Mesenchymal stem cell (in vitro differentiated cells and primary cell): ENCODE measurements around the gene CENPK.
A peak's percentile ranks its signal among the peaks of the same experiment; 100 is the strongest.

Experiments used
- DNase-seq: peaks from one replicate; pipeline ENCODE4 v3.0.0-alpha.2; 2013
- H2AFZ ChIP-seq: one replicate; pipeline ENCODE4 v1.6.1; 2013; ENCODE audit warnings: low read depth, mild to moderate bottlenecking, control low read depth, inconsistent platforms, low read length, moderate library complexity
- H2AK5ac ChIP-seq: 2 replicates; pipeline ENCODE4 v1.6.1; 2013; ENCODE audit warnings: low read length, moderate library complexity, mild to moderate bottlenecking, inconsistent platforms; ENCODE audit not compliant: severe bottlenecking
- H2BK120ac ChIP-seq: one replicate; pipeline ENCODE4 v1.6.1; 2013; ENCODE audit warnings: low read depth, mild to moderate bottlenecking, inconsistent platforms, low read length, moderate library complexity
- H2BK12ac ChIP-seq, 2 experiments: one replicate each; pipeline ENCODE4 v1.6.1; 2013; ENCODE audit warnings: inconsistent platforms in 2 of 2, low read length in 2 of 2, mild to moderate bottlenecking in 2 of 2, moderate library complexity in 2 of 2, control low read depth in 1 of 2
- H2BK15ac ChIP-seq: one replicate; pipeline ENCODE4 v1.6.1; 2013; ENCODE audit warnings: mild to moderate bottlenecking, low read depth, inconsistent platforms; ENCODE audit not compliant: poor library complexity, severe bottlenecking
- H2BK5ac ChIP-seq: 2 replicates; pipeline ENCODE4 v1.6.1; 2013; ENCODE audit warnings: low read depth, mild to moderate bottlenecking, low read length, control low read depth, inconsistent platforms; ENCODE audit not compliant: poor library complexity, severe bottlenecking
- H3K14ac ChIP-seq, 2 experiments: one replicate each; pipeline ENCODE4 v1.6.1; 2013; ENCODE audit warnings: inconsistent platforms in 2 of 2, low read length in 2 of 2, control low read depth in 1 of 2, mild to moderate bottlenecking in 1 of 2, moderate library complexity in 1 of 2
- H3K18ac ChIP-seq, 2 experiments: one replicate each; pipeline ENCODE4 v1.6.1; 2013; ENCODE audit warnings: inconsistent platforms in 2 of 2, low read length in 2 of 2, control low read depth in 1 of 2, low read depth in 1 of 2, mild to moderate bottlenecking in 1 of 2
- H3K23ac ChIP-seq, 2 experiments: one replicate each; pipeline ENCODE4 v1.6.1; 2013; ENCODE audit warnings: inconsistent platforms in 2 of 2, low read length in 2 of 2, mild to moderate bottlenecking in 2 of 2, moderate library complexity in 2 of 2, control low read depth in 1 of 2
- H3K27ac ChIP-seq: 2 replicates; pipeline ENCODE4 v1.5.1; 2013; ENCODE audit warnings: mild to moderate bottlenecking, moderate library complexity, low read length, control low read depth, inconsistent platforms; ENCODE audit not compliant: poor library complexity, severe bottlenecking
- H3K27me3 ChIP-seq, 2 experiments: 2 replicates each; pipeline versions ENCODE4 v1.6.1 to v1.7.0; 2013; ENCODE audit warnings: low read length in 2 of 2, mild to moderate bottlenecking in 2 of 2, moderate library complexity in 2 of 2, control low read depth in 1 of 2, inconsistent platforms in 1 of 2; ENCODE audit not compliant: control insufficient read depth in 1 of 2, insufficient read depth in 1 of 2
- H3K36me3 ChIP-seq, 2 experiments: 2 replicates each; pipeline versions ENCODE4 v1.6.1 to v1.7.0; 2013; ENCODE audit warnings: low read length in 2 of 2, control low read depth in 1 of 2, inconsistent platforms in 1 of 2, low read depth in 1 of 2, mild to moderate bottlenecking in 1 of 2; ENCODE audit not compliant: insufficient read depth in 2 of 2, control insufficient read depth in 1 of 2
- H3K4ac ChIP-seq, 2 experiments: one replicate each; pipeline ENCODE4 v1.6.1; 2013; ENCODE audit warnings: inconsistent platforms in 2 of 2, low read length in 2 of 2, mild to moderate bottlenecking in 2 of 2, moderate library complexity in 2 of 2, control low read depth in 1 of 2, low read depth in 1 of 2
- H3K4me1 ChIP-seq: 2 replicates; pipeline ENCODE4 v1.6.1; 2013; ENCODE audit warnings: low read depth, low read length, control low read depth; ENCODE audit not compliant: control insufficient read depth, insufficient read depth
- H3K4me2 ChIP-seq: 2 replicates; pipeline ENCODE4 v1.6.1; 2013; ENCODE audit warnings: low read length, mild to moderate bottlenecking, inconsistent platforms; ENCODE audit not compliant: poor library complexity, severe bottlenecking
- H3K4me3 ChIP-seq, 2 experiments: 2 replicates each; pipeline versions ENCODE4 v1.5.1 to v1.7.0; 2013; ENCODE audit warnings: low read length in 2 of 2, mild to moderate bottlenecking in 2 of 2, control low read depth in 1 of 2, low read depth in 1 of 2; ENCODE audit not compliant: insufficient read depth in 1 of 2
- H3K79me1 ChIP-seq: replicated peaks from 2 replicates; pipeline ENCODE4 v1.6.1; 2013; ENCODE audit warnings: mild to moderate bottlenecking, control low read depth, low read length, inconsistent platforms; ENCODE audit not compliant: poor library complexity, severe bottlenecking
- H3K9ac ChIP-seq: 2 replicates; pipeline ENCODE4 v1.7.0; 2013; ENCODE audit warnings: mild to moderate bottlenecking, low read length, moderate library complexity
- H3K9me3 ChIP-seq: 2 replicates; pipeline ENCODE4 v1.7.0; 2013; ENCODE audit warnings: mild to moderate bottlenecking, low read length; ENCODE audit not compliant: control insufficient read depth
- H4K8ac ChIP-seq: one replicate; pipeline ENCODE4 v1.6.1; 2013; ENCODE audit warnings: inconsistent platforms, mild to moderate bottlenecking, low read length, moderate library complexity
- H4K91ac ChIP-seq: one replicate; pipeline ENCODE4 v1.6.1; 2013; ENCODE audit warnings: mild to moderate bottlenecking, low read length, inconsistent platforms
- WGBS: methylation state at CpG from one replicate; pipeline ENCODE4 v1.1.7; 2013; ENCODE audit warnings: mixed read lengths; 5-methylcytosine and 5-hydroxymethylcytosine counted together

CENPK gene

GRCh38 chr5:65525726-65526125, 37.2 kb downstream of the CENPK start:
- 100% methylated on average over 1 of the region's 3 CpGs for WGBS
- no peak overlapping the region for H2BK5ac ChIP-seq

GRCh38 chr5:65512170-65512937, 50.6 kb downstream of the CENPK start:
- no peak overlapping the region for H2BK120ac ChIP-seq
- no peak overlapping the region for H2BK5ac ChIP-seq
- H2BK15ac ChIP-seq, result no peak overlapping the region
- H3K18ac ChIP-seq, result no peak overlapping the region
- no peaks in the 10 kb centered on the region for H3K79me1 ChIP-seq
- no peak overlapping the region for H3K14ac ChIP-seq
- H3K23ac ChIP-seq, result no peak overlapping the region
- no peak overlapping the region for H2AFZ ChIP-seq
- no peak overlapping the region for H3K4me3 ChIP-seq
- no peak overlapping the region for H3K4ac ChIP-seq
- no peaks in the 10 kb centered on the region for H3K27me3 ChIP-seq
- H3K27ac ChIP-seq, result no peak overlapping the region
- no peaks in the 10 kb centered on the region for H3K9me3 ChIP-seq
- H4K8ac ChIP-seq, result no peak overlapping the region
- H2BK12ac ChIP-seq, result no peak overlapping the region
- H3K36me3 ChIP-seq, result no peaks in the 10 kb centered on the region
- no peak overlapping the region for H4K91ac ChIP-seq
- no peak overlapping the region for H3K9ac ChIP-seq
- no peak overlapping the region for H3K4me2 ChIP-seq
- H2AK5ac ChIP-seq, result no peak overlapping the region
- WGBS, result 69% methylated on average over 3 of the region's 6 CpGs
- no peaks in the 10 kb centered on the region for H3K4me1 ChIP-seq
- peak; percentile 27 for DNase-seq

More at GRCh38 chr5:65525726-65526125, 37.2 kb downstream of the CENPK start:
- H3K23ac ChIP-seq, result no peak overlapping the region
- no peaks in the 10 kb centered on the region for H3K79me1 ChIP-seq
- H4K91ac ChIP-seq, result no peak overlapping the region
- H4K8ac ChIP-seq, result no peak overlapping the region
- no peak overlapping the region for H2BK120ac ChIP-seq
- H3K9ac ChIP-seq, result no peak overlapping the region
- no peak overlapping the region for H3K4ac ChIP-seq
- no peaks in the 10 kb centered on the region for H3K27me3 ChIP-seq
- H3K14ac ChIP-seq, result no peak overlapping the region
- peaks cover 0 to 3% of the 10 kb centered on the region in 2 experiments for H3K36me3 ChIP-seq
- H2AK5ac ChIP-seq, result no peak overlapping the region
- no peak overlapping the region for H3K4me3 ChIP-seq
- no peaks in the 10 kb centered on the region for H3K9me3 ChIP-seq
- DNase-seq, result no peak
- H3K4me1 ChIP-seq, result no peaks in the 10 kb centered on the region
- no peak overlapping the region for H3K18ac ChIP-seq
- H2AFZ ChIP-seq, result no peak overlapping the region
- H2BK15ac ChIP-seq, result no peak overlapping the region
- H2BK12ac ChIP-seq, result no peak overlapping the region
- H3K27ac ChIP-seq, result no peak overlapping the region
- no peak overlapping the region for H3K4me2 ChIP-seq

- Histone ChIP-seq H3K9ac (no peak overlapping the region), H3K27ac (no peak overlapping the region), H2BK120ac (no peak overlapping the region), H3K23ac (no peak overlapping the region), H3K4me1 (no peaks in the 10 kb centered on the region), H3K79me1 (no peaks in the 10 kb centered on the region), H3K4me3 (no peak overlapping the region), H3K36me3 (no peaks in the 10 kb centered on the region), H2AFZ (no peak overlapping the region), H3K14ac (no peak overlapping the region), H2BK12ac (no peak overlapping the region), H2AK5ac (no peak overlapping the region), H3K4me2 (no peak overlapping the region), H3K27me3 (no peaks in the 10 kb centered on the region), H4K91ac (no peak overlapping the region), H3K18ac (no peak overlapping the region), H3K9me3 (no peaks in the 10 kb centered on the region), H2BK5ac (no peak overlapping the region), H3K4ac (no peak overlapping the region), H2BK15ac (no peak overlapping the region), H4K8ac (no peak overlapping the region)
- WGBS, result 94% methylated on average over 2 of the region's 2 CpGs
- DNase-seq, result peak; percentile 6
Measured at GRCh38 chr5:65508978-65509377, 54.0 kb downstream of the CENPK start.

- Histone ChIP-seq H4K8ac (no peak overlapping the region), H3K9me3 (no peaks in the 10 kb centered on the region), H3K4me1 (no peaks in the 10 kb centered on the region), H3K27me3 (no peaks in the 10 kb centered on the region), H3K18ac (no peak overlapping the region), H3K14ac (no peak overlapping the region), H2BK12ac (no peak overlapping the region), H3K79me1 (no peaks in the 10 kb centered on the region), H2BK120ac (no peak overlapping the region), H3K23ac (no peak overlapping the region), H2BK15ac (no peak overlapping the region), H3K4me3 (peak overlapping the region in 1 of 2 experiments; percentile 55), H2BK5ac (no peak overlapping the region), H2AK5ac (no peak overlapping the region), H3K4me2 (no peak overlapping the region), H2AFZ (no peak overlapping the region), H3K36me3 (no peaks in the 10 kb centered on the region), H4K91ac (no peak overlapping the region), H3K9ac (peak overlapping the region; percentile 74), H3K27ac (no peak overlapping the region), H3K4ac (no peak overlapping the region)
- WGBS, result 92% methylated on average over 3 of the region's 3 CpGs
- peak; percentile 4 for DNase-seq
Measured at GRCh38 chr5:65506961-65507360, 56.0 kb downstream of the CENPK start.
